Transverse colon (tissue), 4 donors: ENCODE data around the gene BPIFB2. TPM values are rescaled to one million over a fixed set of nuclear protein-coding genes. Genes with fewer than 3 reads are reported as not detected.

ENCODE experiments used
- DNase-seq: peaks from one replicate; pipeline ENCODE4 v3.0.0-alpha.2; 2019
- H3K27ac ChIP-seq, 4 donors: fragments of 200-600 bp; sonication (generic); 2 replicates each; pipeline ENCODE4 v1.5.1; 2016 to 2018; ENCODE audit warnings: inconsistent platforms in 4 of 4
- H3K27me3 ChIP-seq: fragments of 200-600 bp; sonication (generic); 2 replicates; pipeline ENCODE4 v1.5.1; 2017; ENCODE audit warnings: inconsistent platforms
- H3K36me3 ChIP-seq, 4 donors: fragments of 200-600 bp; sonication (generic); 2 replicates each; pipeline ENCODE4 v1.5.1; 2017 to 2019; ENCODE audit warnings: inconsistent platforms in 4 of 4
- H3K4me1 ChIP-seq, 4 donors: fragments of 200-600 bp; sonication (generic); 2 replicates each; pipeline ENCODE4 v1.5.1; 2017 to 2020; ENCODE audit warnings: inconsistent platforms in 4 of 4
- H3K4me3 ChIP-seq, 4 donors: fragments of 200-600 bp; sonication (generic); 1 replicate in 1 of 4; 2 replicates in 3 of 4; pipeline versions ENCODE4 v1.5.1 to v1.6.1; 2017 to 2019; ENCODE audit warnings: inconsistent platforms in 4 of 4
- H3K9me3 ChIP-seq, 2 donors: fragments of 200-600 bp; sonication (generic); 2 replicates each; pipeline ENCODE4 v1.5.1; 2017 to 2019; ENCODE audit warnings: inconsistent platforms in 2 of 2
- CTCF ChIP-seq, 5 experiments: fragments of 200-600 bp in 3 of 5; fragments of 450-650 bp in 2 of 5; sonication (generic) in 3 of 5; IDR thresholded peaks; 1 replicate in 2 of 5; 2 replicates in 3 of 5; pipeline ENCODE4 v1.5.1; 2016 to 2017; ENCODE audit warnings: antibody characterized with exemption in 5 of 5, inconsistent platforms in 3 of 5, mild to moderate bottlenecking in 2 of 5, moderate library complexity in 1 of 5
- EP300 ChIP-seq: sonication (generic); formaldehyde crosslinking; IDR thresholded peaks from one replicate; pipeline ENCODE4 v1.6.1; 2017; ENCODE audit warnings: antibody characterized with exemption, low read depth
- POLR2A ChIP-seq: fragments of 450-650 bp; IDR thresholded peaks from one replicate; pipeline ENCODE4 v1.6.1; 2016; ENCODE audit warnings: antibody characterized with exemption, mild to moderate bottlenecking, moderate library complexity
- POLR2AphosphoS5 ChIP-seq, 3 donors: sonication (generic); formaldehyde crosslinking; IDR thresholded peaks; one replicate each; pipeline ENCODE4 v1.6.1; 2016; ENCODE audit warnings: antibody characterized with exemption in 3 of 3
- WGBS, 2 donors: methylation state at CpG; one replicate each; pipeline ENCODE4 v1.1.5; 2018; ENCODE audit warnings: low coverage in 1 of 2; 5-methylcytosine and 5-hydroxymethylcytosine counted together
- in situ Hi-C, 4 donors: fragments of 200-750 bp; cut with MboI; loops; one replicate each; pipeline versions ENCODE4 v1.15.0 to v1.15.1; 2017; ENCODE audit warnings: low sequenced_read_pairs in 3 of 4, low pct_ligation_motif_present in 1 of 4, low pct_unique_long_range_greater_than_20kb in 1 of 4
- intact Hi-C: fragments of 100-400 bp; cut with DNase I; formaldehyde crosslinking; loops from one replicate; pipeline ENCODE4 v1.15.1; 2023; ENCODE audit warnings: low total_unique reads
- total RNA-seq, 4 donors: library from RNA; depleted of rRNA; stranded (reverse); fragments of >200 nt; gene quantifications; one replicate each; pipeline ENCODE4 v1.1.0, GENCODE V29; 2016

Gene BPIFB2
- total RNA-seq, 4 donors from 2014 or later, result not detected

- no peak for DNase-seq
- Histone ChIP-seq H3K9me3 (no peaks in the 10 kb centered on the region), H3K4me3 (no peak overlapping the region), H3K27me3 (no peaks in the 10 kb centered on the region), H3K4me1 (no peaks in the 10 kb centered on the region), H3K27ac (no peak overlapping the region), H3K36me3 (no peaks in the 10 kb centered on the region)
- TF ChIP-seq POLR2A (no peak), CTCF (IDR thresholded peaks at IDR 0.05) (no peak), POLR2AphosphoS5 (IDR thresholded peaks at IDR 0.05) (no peak), EP300 (no peak)
- in situ Hi-C loops, result no loop called here
- intact Hi-C loops, result no loop called here
- WGBS, 2 donors, result 83 to 93% methylated on average over 6 to 8 of the region's 8 CpGs
These were observed 628 bp upstream of the BPIFB2 start for GRCh38 chr20:33006776-33007375.

GRCh38 chr20:33008336-33009213 lies 1.1 kb downstream of the BPIFB2 start:
- no peak for DNase-seq
- Histone ChIP-seq H3K36me3 (no peaks in the 10 kb centered on the region), H3K9me3 (no peaks in the 10 kb centered on the region), H3K27me3 (no peaks in the 10 kb centered on the region), H3K4me3 (no peak overlapping the region), H3K27ac (no peak overlapping the region), H3K4me1 (no peaks in the 10 kb centered on the region)
- TF ChIP-seq CTCF (IDR thresholded peaks at IDR 0.05), result no peak
- no peak for TF ChIP-seq EP300
- no peak for TF ChIP-seq POLR2A
- TF ChIP-seq POLR2AphosphoS5 (IDR thresholded peaks at IDR 0.05), result no peak
- intact Hi-C loops, result no loop called here
- WGBS, 2 donors, result 85% methylated on average over 23 of the region's 23 CpGs; no CpG with 5 or more reads in 1 of the 2 donors
- in situ Hi-C loops, result no loop called here

GRCh38 chr20:33009214-33010132 lies 2.0 kb downstream of the BPIFB2 start:
- Histone ChIP-seq H3K27ac (no peak overlapping the region), H3K27me3 (no peaks in the 10 kb centered on the region), H3K36me3 (no peaks in the 10 kb centered on the region), H3K9me3 (no peaks in the 10 kb centered on the region), H3K4me3 (no peak overlapping the region), H3K4me1 (no peaks in the 10 kb centered on the region)
- no peak for DNase-seq
- WGBS, 2 donors, result 56 to 59% methylated on average over 4 to 18 of the region's 19 CpGs
- intact Hi-C loops, result no loop called here
- in situ Hi-C loops, result no loop called here
- no peak for TF ChIP-seq CTCF (IDR thresholded peaks at IDR 0.05)
- TF ChIP-seq POLR2A, result no peak
- TF ChIP-seq POLR2AphosphoS5 (IDR thresholded peaks at IDR 0.05), result no peak
- no peak for TF ChIP-seq EP300

GRCh38 chr20:33010133-33010504 lies 2.6 kb downstream of the BPIFB2 start:
- in situ Hi-C loops, result no loop called here
- Histone ChIP-seq H3K36me3 (no peaks in the 10 kb centered on the region), H3K27me3 (no peaks in the 10 kb centered on the region), H3K27ac (no peak overlapping the region), H3K9me3 (no peaks in the 10 kb centered on the region), H3K4me1 (no peaks in the 10 kb centered on the region), H3K4me3 (no peak overlapping the region)
- TF ChIP-seq POLR2AphosphoS5 (IDR thresholded peaks at IDR 0.05), result no peak
- TF ChIP-seq POLR2A, result no peak
- no peak for TF ChIP-seq EP300
- no peak for TF ChIP-seq CTCF (IDR thresholded peaks at IDR 0.05)
- intact Hi-C loops, result no loop called here
- DNase-seq, result no peak
- WGBS, 2 donors, result 69% methylated on average over 5 of the region's 5 CpGs; no CpG with 5 or more reads in 1 of the 2 donors
